A549 (cell line): ENCODE results near the gene KDELR3. TPM values are rescaled to one million over a fixed set of nuclear protein-coding genes. Genes with fewer than 3 reads are reported as not detected.

Source experiments
- ATAC-seq, 2 experiments: fragments of 200-7000 bp in 1 of 2; fragments of >200 bp in 1 of 2; cut with Nextera tagmentation in 1 of 2; cut with Tn5 transposase in 1 of 2; 3 replicates each; pipeline versions ENCODE4 v1.8.0 to v1.9.1; 2018 to 2020; ENCODE audit warnings: mild to moderate bottlenecking in 1 of 2, moderate library complexity in 1 of 2
- CTCF ChIA-PET: fragments of 300-600 bp; sonication (Branson Sonifier 250); formaldehyde crosslinking; extraction: SDS; loops from one replicate; lab custom pipeline; 2021; ENCODE audit warnings: antibody characterized with exemption, inconsistent platforms; lab: Yijun Ruan, JAX
- POLR2A ChIA-PET: fragments of 350-600 bp; formaldehyde crosslinking; extraction: SDS; loops from one replicate; lab custom pipeline; 2021; ENCODE audit warnings: antibody characterized with exemption, inconsistent platforms; lab: Yijun Ruan, JAX
- DNase-seq, 2 experiments: peaks; one replicate each; pipeline versions ENCODE4 v3.0.0 to v3.0.0-alpha.2; 2011 to 2016; ENCODE audit warnings: low read depth in 1 of 2, low spot score in 1 of 2
- FAIRE-seq: peaks from 2 replicates; lab custom pipeline; 2011; peaks lifted over from hg19 to GRCh38; lab: Jason Lieb, UNC
- H3K27ac ChIP-seq, 2 experiments: fragments of >200 bp; sonication (Bioruptor Twin); formaldehyde crosslinking; 3 replicates each; pipeline ENCODE4 v1.5.1; 2016 to 2017
- H3K4me1 ChIP-seq: fragments of >200 bp; sonication (Bioruptor Twin); formaldehyde crosslinking; 3 replicates; pipeline ENCODE4 v1.6.1; 2016
- H3K4me2 ChIP-seq: fragments of >200 bp; sonication (Bioruptor Twin); formaldehyde crosslinking; 3 replicates; pipeline ENCODE4 v1.6.1; 2016
- H3K4me3 ChIP-seq: fragments of >200 bp; sonication (Bioruptor Twin); formaldehyde crosslinking; 3 replicates; pipeline ENCODE4 v1.5.1; 2016
- H3K9me3 ChIP-seq: fragments of >200 bp; sonication (Bioruptor Twin); formaldehyde crosslinking; 3 replicates; pipeline ENCODE4 v1.6.1; 2016
- ATOH8 ChIP-seq: fragments of 250-450 bp; sonication (Bioruptor Pico); IDR thresholded peaks from 2 replicates; pipeline ENCODE4 v1.5.0; 2020; ENCODE audit warnings: low read depth, mild to moderate bottlenecking, moderate library complexity
- BCL3 ChIP-seq: fragments of >200 bp; sonication (Bioruptor Twin); formaldehyde crosslinking; IDR thresholded peaks from 3 replicates; pipeline ENCODE4 v1.6.1; 2016
- CBX2 ChIP-seq: fragments of 200-600 bp; sonication (generic); IDR thresholded peaks from 2 replicates; pipeline ENCODE4 v1.6.1; 2016; ENCODE audit warnings: low read depth, mild to moderate bottlenecking, borderline replicate concordance
- CHD4 ChIP-seq: fragments of 200-600 bp; sonication (generic); IDR thresholded peaks from 2 replicates; pipeline ENCODE4 v1.6.1; 2016; ENCODE audit warnings: antibody characterized with exemption, mild to moderate bottlenecking, borderline replicate concordance
- EP300 ChIP-seq, 2 experiments: fragments of >200 bp; sonication (Bioruptor Twin); formaldehyde crosslinking; IDR thresholded peaks; 2 replicates in 1 of 2; 3 replicates in 1 of 2; pipeline ENCODE4 v1.6.1; 2016 to 2017
- ESRRA ChIP-seq: fragments of 150-350 bp; IDR thresholded peaks from 2 replicates; pipeline ENCODE4 v1.6.1; 2014; ENCODE audit warnings: mild to moderate bottlenecking, low read length, borderline replicate concordance
- HDAC2 ChIP-seq: fragments of 200-600 bp; sonication (generic); IDR thresholded peaks from 2 replicates; pipeline ENCODE4 v1.6.1; 2016
- HMGXB4 ChIP-seq: fragments of 250-450 bp; sonication (Bioruptor Pico); IDR thresholded peaks from 2 replicates; pipeline ENCODE4 v1.5.0; 2021; ENCODE audit warnings: mild to moderate bottlenecking, moderate library complexity, borderline replicate concordance
- KDM1A ChIP-seq: fragments of 200-600 bp; sonication (generic); IDR thresholded peaks from 2 replicates; pipeline ENCODE4 v1.6.1; 2016; ENCODE audit warnings: low read depth, mild to moderate bottlenecking
- MYC ChIP-seq: IDR thresholded peaks from 2 replicates; pipeline ENCODE4 v1.6.1; 2012; ENCODE audit warnings: mild to moderate bottlenecking, inconsistent platforms, low read length, improper control_type of control experiment, borderline replicate concordance
- NR3C1 ChIP-seq: fragments of >200 bp; sonication (Bioruptor Twin); formaldehyde crosslinking; IDR thresholded peaks from 3 replicates; pipeline ENCODE4 v1.6.1; 2017
- RCOR1 ChIP-seq: fragments of 150-350 bp; IDR thresholded peaks from 2 replicates; pipeline ENCODE4 v1.6.1; 2014; ENCODE audit warnings: antibody characterized with exemption, low read length, low read depth
- REST ChIP-seq: fragments of 200-600 bp; sonication (generic); IDR thresholded peaks from 2 replicates; pipeline ENCODE4 v1.6.1; 2016; ENCODE audit warnings: antibody characterized with exemption, mild to moderate bottlenecking, moderate library complexity
- SREBF2 ChIP-seq: fragments of 450-650 bp; IDR thresholded peaks from 2 replicates; pipeline ENCODE4 v1.6.1; 2014; ENCODE audit warnings: mild to moderate bottlenecking, moderate library complexity
- TP53 ChIP-seq: fragments of 250-450 bp; sonication (Bioruptor Pico); IDR thresholded peaks from 2 replicates; pipeline ENCODE4 v1.5.0; 2021; ENCODE audit warnings: mild to moderate bottlenecking, moderate library complexity
- USF2 ChIP-seq: fragments of 450-650 bp; IDR thresholded peaks from 2 replicates; pipeline ENCODE4 v1.6.1; 2014; ENCODE audit warnings: antibody characterized with exemption
- ZSCAN20 ChIP-seq: fragments of 250-450 bp; sonication (Bioruptor Pico); IDR thresholded peaks from 2 replicates; pipeline ENCODE4 v1.8.0; 2022; ENCODE audit warnings: mild to moderate bottlenecking, moderate library complexity
- WGBS: methylation state at CpG from one replicate; pipeline ENCODE4 v1.1.6; 2017; ENCODE audit errors: missing lambda C conversion rate; 5-methylcytosine and 5-hydroxymethylcytosine counted together
- polyA plus RNA-seq, 4 experiments: library from polyadenylated mRNA; depleted of rRNA in 3 of 4; stranded (reverse); fragments of >200 nt; fragmentation: RNase III in 1 of 4; extraction: RNeasy Plus Mini Kit Qiagen cat#74134 plus additional on column Dnase treatment in 1 of 4; gene quantifications; 2 replicates in 3 of 4; 3 replicates in 1 of 4; pipeline ENCODE4 v1.2.3, GENCODE V29; 2011 to 2017

KDELR3 gene
- polyA plus RNA-seq, 2 of the 4 experiments (the other 2 are of a cell fraction): 12.2 to 32.8 TPM

- ChIA-PET POLR2A (interaction anchor here (0.7 kb wide), 1 partner anchor 35 kb away, joined by 3 read pairs; no protein-coding TSS in a partner anchor), CTCF (no interaction called here)
- no peak overlapping the region for H3K4me2 ChIP-seq
- WGBS: 82% methylated on average over 2 of the region's 9 CpGs
- no peak for FAIRE-seq
- no peaks in the 10 kb centered on the region for H3K4me1 ChIP-seq
- DNase-seq: no peak
- H3K27ac ChIP-seq: no peak overlapping the region
- no peak overlapping the region for H3K4me3 ChIP-seq
- no peak for ATAC-seq
- TF ChIP-seq KDM1A (no peak), REST (no peak), CBX2 (no peak)
- H3K9me3 ChIP-seq: no peaks in the 10 kb centered on the region
Measured at GRCh38 chr22:38446018-38446601, 21.8 kb upstream of the KDELR3 start.

- DNase-seq: no peak
- H3K27ac ChIP-seq: no peak overlapping the region
- POLR2A ChIA-PET: no interaction called here
- no peak for TF ChIP-seq ESRRA
- TF ChIP-seq EP300 (IDR thresholded peaks at IDR 0.05): no peak
- TF ChIP-seq KDM1A: no peak
- no peak overlapping the region for H3K4me3 ChIP-seq
- no peak for FAIRE-seq
- CTCF ChIA-PET: interaction anchor here (1.6 kb wide), 1 partner anchor 335 kb away, joined by 3 read pairs; no protein-coding TSS in a partner anchor
- ATAC-seq: 0 out of 6 replicates have a peak, but pooled peaks of 1 of the 2 experiments have one; percentile 11
- H3K4me2 ChIP-seq: no peak overlapping the region
- no peaks in the 10 kb centered on the region for H3K9me3 ChIP-seq
- 73% methylated on average over 11 of the region's 14 CpGs for WGBS
- no peaks in the 10 kb centered on the region for H3K4me1 ChIP-seq
Measured at GRCh38 chr22:38448945-38449745, 18.8 kb upstream of the KDELR3 start.

- ChIA-PET CTCF (no interaction called here), POLR2A (no interaction called here)
- FAIRE-seq: no peak
- ATAC-seq: no peak
- Histone ChIP-seq H3K4me3 (no peak overlapping the region), H3K4me2 (no peak overlapping the region), H3K27ac (no peak overlapping the region), H3K4me1 (no peaks in the 10 kb centered on the region; the same call in 2 of the 3 replicates), H3K9me3 (no peaks in the 10 kb centered on the region)
- DNase-seq: no peak
- WGBS: 40% methylated on average over 9 of the region's 18 CpGs
- no peak for TF ChIP-seq USF2
- no peak for TF ChIP-seq HDAC2
- no peak for TF ChIP-seq SREBF2
- TF ChIP-seq ATOH8 (CRISPR knock-in tag): no peak
- no peak for TF ChIP-seq HMGXB4 (CRISPR knock-in tag)
- no peak for TF ChIP-seq REST
- no peak for TF ChIP-seq TP53 (CRISPR knock-in tag)
- TF ChIP-seq MYC: no peak
- no peak for TF ChIP-seq CHD4
- TF ChIP-seq NR3C1: no peak
- TF ChIP-seq BCL3: no peak
- no peak for TF ChIP-seq ZSCAN20
- TF ChIP-seq RCOR1: no peak
Measured at GRCh38 chr22:38449776-38450175, 18.1 kb upstream of the KDELR3 start.
